Gastroesophageal sphincter (tissue), 4 donors: Measurements from ENCODE around the gene CDH1. TPM values are rescaled to one million over a fixed set of nuclear protein-coding genes. Genes with fewer than 3 reads are reported as not detected.

ENCODE experiments used
- ATAC-seq: fragments of 150-250 bp; one replicate; pipeline ENCODE4 v1.9.1; 2016; ENCODE audit warnings: mild to moderate bottlenecking, moderate library complexity
- H3K27ac ChIP-seq, 4 donors: fragments of 200-600 bp; sonication (generic) in 3 of 4; 1 replicate in 3 of 4; 2 replicates in 1 of 4; pipeline ENCODE4 v1.5.1; 2016 to 2019
- H3K27me3 ChIP-seq: fragments of 200-600 bp; sonication (generic); one replicate; pipeline ENCODE4 v1.5.1; 2019
- H3K36me3 ChIP-seq, 2 donors: fragments of 200-600 bp; sonication (generic); one replicate each; pipeline ENCODE4 v1.5.1; 2019; ENCODE audit warnings: control low read depth in 1 of 2
- H3K4me1 ChIP-seq, 3 donors: fragments of 200-600 bp; sonication (generic); 1 replicate in 2 of 3; 2 replicates in 1 of 3; pipeline ENCODE4 v1.5.1; 2016 to 2019; ENCODE audit warnings: control low read depth in 2 of 3
- H3K4me3 ChIP-seq, 2 donors: fragments of 200-600 bp; sonication (generic); one replicate each; pipeline ENCODE4 v1.5.1; 2019; ENCODE audit warnings: mild to moderate bottlenecking in 1 of 2, moderate library complexity in 1 of 2
- H3K9me3 ChIP-seq, 3 donors: fragments of 200-600 bp; sonication (generic); one replicate each; pipeline ENCODE4 v1.5.1; 2017 to 2019; ENCODE audit warnings: control low read depth in 2 of 3
- EP300 ChIP-seq: sonication (generic); formaldehyde crosslinking; IDR thresholded peaks from one replicate; pipeline ENCODE4 v1.6.1; 2017; ENCODE audit warnings: antibody characterized with exemption, mild to moderate bottlenecking
- POLR2A ChIP-seq, 2 donors: fragments of 450-650 bp; IDR thresholded peaks; one replicate each; pipeline ENCODE4 v1.6.1; 2017; ENCODE audit warnings: antibody characterized with exemption in 2 of 2, mild to moderate bottlenecking in 2 of 2, moderate library complexity in 1 of 2
- POLR2AphosphoS5 ChIP-seq: sonication (generic); formaldehyde crosslinking; IDR thresholded peaks from one replicate; pipeline ENCODE4 v1.6.1; 2017; ENCODE audit warnings: antibody characterized with exemption
- WGBS, 2 donors: methylation state at CpG; one replicate each; pipeline ENCODE4 v1.1.5; 2018; ENCODE audit warnings: low coverage in 1 of 2; 5-methylcytosine and 5-hydroxymethylcytosine counted together
- total RNA-seq, 4 donors: library from RNA; depleted of rRNA; stranded (reverse); fragments of >200 nt; gene quantifications; one replicate each; pipeline ENCODE4 v1.1.0, GENCODE V29; 2016
- TF ChIP-seq, protein P1 (sequence below), 4 experiments: fragments of 200-600 bp in 2 of 4; fragments of 450-650 bp in 2 of 4; sonication (generic) in 1 of 4; IDR thresholded peaks; one replicate each; pipeline ENCODE4 v1.5.1; 2017 to 2019; ENCODE audit warnings: antibody characterized with exemption in 4 of 4, mild to moderate bottlenecking in 2 of 4, moderate library complexity in 2 of 4

The CDH1 gene
- total RNA-seq, 4 donors from 2014 or later: 0.13 to 12.0 (median 1.2) TPM

- 82 to 100% methylated on average over 1 to 7 of the region's 12 CpGs for WGBS, 2 donors
- Histone ChIP-seq H3K9me3 (no peaks in the 10 kb centered on the region), H3K4me1 (peaks cover 0 to 18% (median 4%) of the 10 kb centered on the region in 3 donors), H3K27ac (no peak overlapping the region), H3K4me3 (no peak overlapping the region), H3K36me3 (no peaks in the 10 kb centered on the region), H3K27me3 (peaks cover 55% of the 10 kb centered on the region)
- no peak for ATAC-seq
- TF ChIP-seq POLR2AphosphoS5: no peak
- TF ChIP-seq, protein P1, sequence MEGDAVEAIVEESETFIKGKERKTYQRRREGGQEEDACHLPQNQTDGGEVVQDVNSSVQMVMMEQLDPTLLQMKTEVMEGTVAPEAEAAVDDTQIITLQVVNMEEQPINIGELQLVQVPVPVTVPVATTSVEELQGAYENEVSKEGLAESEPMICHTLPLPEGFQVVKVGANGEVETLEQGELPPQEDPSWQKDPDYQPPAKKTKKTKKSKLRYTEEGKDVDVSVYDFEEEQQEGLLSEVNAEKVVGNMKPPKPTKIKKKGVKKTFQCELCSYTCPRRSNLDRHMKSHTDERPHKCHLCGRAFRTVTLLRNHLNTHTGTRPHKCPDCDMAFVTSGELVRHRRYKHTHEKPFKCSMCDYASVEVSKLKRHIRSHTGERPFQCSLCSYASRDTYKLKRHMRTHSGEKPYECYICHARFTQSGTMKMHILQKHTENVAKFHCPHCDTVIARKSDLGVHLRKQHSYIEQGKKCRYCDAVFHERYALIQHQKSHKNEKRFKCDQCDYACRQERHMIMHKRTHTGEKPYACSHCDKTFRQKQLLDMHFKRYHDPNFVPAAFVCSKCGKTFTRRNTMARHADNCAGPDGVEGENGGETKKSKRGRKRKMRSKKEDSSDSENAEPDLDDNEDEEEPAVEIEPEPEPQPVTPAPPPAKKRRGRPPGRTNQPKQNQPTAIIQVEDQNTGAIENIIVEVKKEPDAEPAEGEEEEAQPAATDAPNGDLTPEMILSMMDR (IDR thresholded peaks at IDR 0.05): no peak
- no peak for TF ChIP-seq EP300
- no peak for TF ChIP-seq POLR2A (IDR thresholded peaks at IDR 0.05)
Measured at GRCh38 chr16:68736561-68736960, 531 bp upstream of the CDH1 start.

DNA sequence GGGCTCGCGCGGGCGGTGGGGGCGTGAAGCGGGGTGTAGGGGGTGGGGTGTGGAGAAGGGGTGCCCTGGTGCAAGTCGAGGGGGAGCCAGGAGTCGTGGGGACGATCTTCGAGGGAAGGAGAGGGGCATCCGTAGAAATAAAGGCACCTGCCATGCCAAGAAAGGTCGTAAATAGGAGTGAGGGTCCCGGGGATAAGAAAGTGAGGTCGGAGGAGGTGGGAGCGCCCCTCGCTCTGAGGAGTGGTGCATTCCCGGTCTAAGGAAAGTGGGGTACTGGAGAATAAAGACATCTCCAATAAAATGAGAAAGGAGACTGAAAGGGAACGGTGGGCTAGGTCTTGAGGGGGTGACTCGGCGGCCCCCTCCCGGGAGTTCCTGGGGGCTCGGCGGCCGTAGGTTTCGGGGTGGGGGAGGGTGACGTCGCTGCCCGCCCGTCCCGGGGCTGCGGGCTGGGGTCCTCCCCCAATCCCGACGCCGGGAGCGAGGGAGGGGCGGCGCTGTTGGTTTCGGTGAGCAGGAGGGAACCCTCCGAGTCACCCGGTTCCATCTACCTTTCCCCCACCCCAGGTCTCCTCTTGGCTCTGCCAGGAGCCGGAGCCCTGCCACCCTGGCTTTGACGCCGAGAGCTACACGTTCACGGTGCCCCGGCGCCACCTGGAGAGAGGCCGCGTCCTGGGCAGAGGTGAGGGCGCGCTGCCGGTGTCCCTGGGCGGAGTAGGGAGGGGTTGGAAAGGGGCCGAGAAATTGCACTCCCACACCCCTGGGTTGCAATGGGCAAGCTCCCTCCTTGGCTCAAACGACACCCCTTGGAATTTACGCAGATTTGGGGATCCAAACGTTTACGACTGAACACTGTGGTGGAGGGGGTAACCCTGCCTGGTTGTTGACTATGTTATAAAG, 888 bp downstream of the CDH1 start:
- no peak overlapping the region for H3K27ac ChIP-seq
- H3K9me3 ChIP-seq: no peaks in the 10 kb centered on the region
- H3K4me3 ChIP-seq: peak overlapping the region in 1 of 2 donors; percentile 32
- no peak for ATAC-seq
- 0 to 1% methylated on average over 6 to 20 of the region's 58 CpGs for WGBS, 2 donors
- H3K4me1 ChIP-seq: peaks cover 0 to 18% (median 4%) of the 10 kb centered on the region in 3 donors
- H3K27me3 ChIP-seq: peaks cover 41% of the 10 kb centered on the region
- no peak for TF ChIP-seq POLR2AphosphoS5
- TF ChIP-seq POLR2A (IDR thresholded peaks at IDR 0.05): no peak
- TF ChIP-seq EP300: no peak
- TF ChIP-seq, protein P1 (IDR thresholded peaks at IDR 0.05): no peak
- no peaks in the 10 kb centered on the region for H3K36me3 ChIP-seq

DNA sequence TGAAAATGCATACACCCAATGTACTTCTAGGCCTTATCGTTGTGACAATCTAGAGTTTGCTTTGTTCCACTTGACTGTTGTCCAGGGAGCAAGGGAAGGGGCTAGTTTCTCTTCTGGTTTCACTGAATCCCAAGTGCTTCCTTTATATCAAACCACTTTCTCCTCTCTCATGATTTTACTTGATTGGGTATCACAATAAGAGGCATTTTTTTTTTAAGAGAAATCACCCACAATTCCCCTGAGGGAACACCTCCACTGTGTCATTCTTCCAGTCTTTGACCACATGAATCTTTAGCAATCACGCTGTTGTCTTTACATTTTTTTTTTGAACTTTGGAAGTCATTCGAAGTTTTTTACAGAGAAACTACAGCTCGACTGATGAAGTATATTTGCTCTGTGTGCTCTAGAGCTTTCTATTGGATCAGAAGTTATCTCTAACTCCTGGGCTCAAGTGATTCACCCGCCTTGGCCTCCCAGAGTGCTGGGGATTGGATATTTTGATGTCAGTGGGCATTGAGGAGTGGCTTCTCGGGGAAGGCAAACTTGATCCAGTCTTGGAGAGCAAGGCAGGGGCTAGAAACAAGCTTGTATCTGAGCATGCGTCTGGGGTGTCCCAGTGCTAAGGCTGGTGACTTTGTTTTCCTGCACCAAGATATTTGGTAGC, 3.0 kb downstream of the CDH1 start:
- H3K27ac ChIP-seq: no peak overlapping the region
- WGBS, 2 donors: 55 to 77% methylated on average over 5 to 6 of the region's 7 CpGs

GRCh38 chr16:68740628-68741346, 3.7 kb downstream of the CDH1 start:
- Histone ChIP-seq H3K4me3 (no peak overlapping the region), H3K27ac (no peak overlapping the region), H3K27me3 (peaks cover 29% of the 10 kb centered on the region), H3K9me3 (no peaks in the 10 kb centered on the region), H3K36me3 (no peaks in the 10 kb centered on the region), H3K4me1 (peaks cover 0 to 18% (median 4%) of the 10 kb centered on the region in 3 donors)
- WGBS, 2 donors: 62 to 75% methylated on average over 2 to 9 of the region's 9 CpGs
- ATAC-seq: no peak
- no peak for TF ChIP-seq EP300
- no peak for TF ChIP-seq POLR2A (IDR thresholded peaks at IDR 0.05)
- TF ChIP-seq POLR2AphosphoS5: no peak
- TF ChIP-seq, protein P1 (IDR thresholded peaks at IDR 0.05): no peak

More for the DNA sequence above, 3.0 kb downstream of the CDH1 start:
- Histone ChIP-seq H3K36me3 (no peaks in the 10 kb centered on the region), H3K27me3 (peaks cover 33% of the 10 kb centered on the region), H3K4me3 (no peak overlapping the region), H3K4me1 (peaks cover 0 to 18% (median 4%) of the 10 kb centered on the region in 3 donors), H3K9me3 (no peaks in the 10 kb centered on the region)
- ATAC-seq: no peak
- no peak for TF ChIP-seq POLR2A (IDR thresholded peaks at IDR 0.05)
- no peak for TF ChIP-seq POLR2AphosphoS5

GRCh38 chr16:68743664-68744063, 6.6 kb downstream of the CDH1 start:
- H3K36me3 ChIP-seq: no peaks in the 10 kb centered on the region
- ATAC-seq: no peak
- H3K9me3 ChIP-seq: no peaks in the 10 kb centered on the region
- H3K27ac ChIP-seq: no peak overlapping the region
- no peak overlapping the region for H3K4me3 ChIP-seq
- peaks cover 9% of the 10 kb centered on the region for H3K27me3 ChIP-seq
- no peaks in the 10 kb centered on the region for H3K4me1 ChIP-seq
- WGBS, 2 donors: 87 to 100% methylated on average over 2 to 4 of the region's 4 CpGs
- no peak for TF ChIP-seq POLR2A (IDR thresholded peaks at IDR 0.05)
- TF ChIP-seq, protein P1 (IDR thresholded peaks at IDR 0.05): no peak
- no peak for TF ChIP-seq POLR2AphosphoS5
- no peak for TF ChIP-seq EP300
